Measurements from ENCODE around the gene GOT2.
"Not testable (repeated sequence)": the region's sequence is repeated elsewhere in the genome, so short reads cannot be mapped to it uniquely, and the experiment has no call there.

GOT2 gene

DNA sequence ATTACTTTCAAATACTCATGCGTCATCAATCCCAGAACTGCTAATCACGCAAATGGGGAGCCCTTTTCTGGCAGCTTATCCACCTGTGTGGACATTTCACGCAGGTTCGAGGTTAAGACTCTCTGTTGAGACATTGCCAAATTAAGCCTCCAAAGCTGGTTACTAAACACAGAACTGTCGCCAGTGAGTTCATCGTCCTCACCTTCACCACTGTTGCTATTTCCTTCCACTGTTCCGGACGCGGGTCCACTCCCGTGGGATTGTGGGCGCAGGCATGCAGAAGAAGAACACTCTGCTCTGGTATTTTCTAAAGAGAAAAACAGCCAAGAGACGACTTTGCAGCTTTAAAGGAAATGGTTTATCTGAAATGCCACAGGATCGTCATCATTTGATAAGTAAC, 16.1 kb downstream of the GOT2 start:
- DNase-seq (ENCODE audit: low read depth), result no peak

DNA sequence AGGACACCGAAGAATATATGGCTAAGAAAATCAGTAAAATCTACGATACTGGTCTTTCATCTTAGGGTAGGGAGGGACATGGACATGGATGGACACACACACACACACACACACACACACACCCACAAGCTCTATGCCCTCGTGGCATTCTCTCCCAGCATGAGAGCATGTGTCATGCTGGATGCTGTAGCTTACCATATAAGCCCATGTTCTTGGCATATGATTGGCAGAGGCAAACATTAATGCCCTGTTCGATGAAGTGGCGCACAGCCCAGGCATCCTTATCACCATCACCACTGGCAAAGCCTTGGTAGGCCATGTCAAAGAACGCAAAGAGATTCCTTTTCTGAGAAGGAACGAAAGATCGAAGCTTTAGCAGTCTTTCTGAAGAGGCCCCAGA, 17.6 kb downstream of the GOT2 start:
- no peak for DNase-seq (ENCODE audit: low read depth)

DNA sequence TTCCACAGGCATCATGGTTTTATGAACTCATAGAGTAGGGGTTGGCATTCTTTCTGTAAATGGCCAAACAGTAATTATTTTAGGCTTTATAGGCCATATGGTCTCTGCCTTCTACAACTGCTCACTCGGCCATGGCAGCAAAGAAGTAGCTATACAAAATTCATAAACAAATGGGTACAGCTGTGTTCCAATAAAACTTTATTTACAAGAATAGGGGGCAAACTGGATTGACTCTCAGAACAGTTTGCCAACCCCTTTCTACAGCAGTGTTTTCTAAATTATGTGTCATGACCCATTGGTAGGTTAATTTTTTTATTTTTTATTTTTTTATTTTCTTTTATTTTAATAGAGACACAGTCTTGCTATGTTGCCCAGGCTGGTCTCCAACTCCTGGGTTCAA, 20.4 kb downstream of the GOT2 start:
- no peak for DNase-seq (ENCODE audit: low read depth)

DNA sequence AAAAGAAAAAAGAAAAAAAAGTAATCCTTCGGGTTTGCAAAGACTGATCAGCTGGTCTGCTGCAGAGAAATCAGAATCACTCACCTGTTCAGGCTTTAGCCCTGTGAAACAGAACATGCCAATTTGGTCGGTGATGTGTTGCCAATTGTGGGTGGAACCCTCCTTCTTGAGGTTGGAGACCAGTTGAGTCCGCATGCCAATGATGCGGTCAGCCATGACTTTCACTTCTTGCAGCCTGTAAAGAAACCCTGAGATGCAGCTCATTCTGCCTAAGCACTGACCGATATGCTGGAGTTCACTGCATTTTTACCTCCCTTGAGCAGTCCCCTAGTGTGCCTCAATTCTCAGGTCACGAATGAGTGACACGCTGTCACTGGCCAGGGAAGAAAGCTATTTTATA, 24.8 kb downstream of the GOT2 start:
- DNase-seq (ENCODE audit: low read depth), result no peak

DNA sequence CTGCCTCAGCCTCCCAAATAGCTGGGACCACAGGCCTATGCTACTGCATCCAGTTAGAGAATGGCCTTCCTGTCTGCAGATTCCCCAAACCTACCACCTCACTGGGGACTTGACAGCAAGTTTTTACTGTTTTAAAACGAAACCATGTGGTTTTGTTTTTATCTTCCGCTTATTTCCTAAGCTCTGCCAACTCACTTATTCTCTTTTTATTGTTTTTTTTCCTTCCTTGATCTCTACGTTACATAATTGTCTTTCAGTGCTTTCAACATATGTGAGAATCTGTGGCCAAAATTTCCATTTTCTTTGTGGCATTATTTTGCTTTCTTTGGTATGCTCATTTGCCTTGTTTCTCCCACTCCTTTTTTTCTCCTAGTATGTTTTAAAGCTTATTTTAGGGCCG, 35.0 kb downstream of the GOT2 start:
- DNase-seq (ENCODE audit: low read depth), result no peak

DNA sequence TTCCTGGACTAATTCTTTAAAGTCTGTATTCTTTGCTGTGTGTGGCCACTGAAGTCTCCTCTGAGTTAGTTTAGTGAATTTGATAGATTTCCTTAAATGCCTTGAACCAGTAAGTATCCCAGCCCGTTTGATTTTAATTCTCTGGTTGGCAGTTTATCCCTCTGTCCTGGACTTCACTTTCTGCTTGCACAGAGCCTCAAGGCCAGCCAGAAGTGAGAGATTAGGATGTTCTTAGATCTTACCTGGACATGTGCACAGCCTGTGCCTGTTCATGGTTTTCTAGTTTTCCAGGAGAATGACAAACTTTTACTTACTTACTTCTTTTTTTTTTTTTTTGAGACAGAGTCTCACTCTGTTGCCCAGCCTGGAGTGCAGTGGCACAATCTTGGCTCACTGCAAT, 38.7 kb downstream of the GOT2 start:
- no peak for DNase-seq (ENCODE audit: low read depth)

DNA sequence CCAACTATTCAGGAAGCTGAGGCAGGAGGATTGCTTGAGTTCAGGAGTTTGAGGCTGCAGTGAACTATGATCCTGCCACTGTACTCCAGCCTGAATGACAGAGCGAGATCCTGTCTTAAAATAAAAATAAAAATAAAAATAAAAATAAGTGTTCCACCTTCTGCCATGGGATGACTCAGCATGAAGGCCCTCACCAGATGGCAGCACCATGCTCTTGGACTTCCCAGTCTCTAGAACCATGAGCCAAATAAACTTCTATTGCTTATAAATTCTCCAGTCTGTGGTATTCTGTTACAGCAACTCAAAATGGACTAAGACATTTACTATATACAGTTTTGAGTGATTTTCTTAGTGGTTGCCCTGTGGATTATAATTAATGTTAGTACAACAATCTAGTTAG, 41.7 kb downstream of the GOT2 start:
- no peak for DNase-seq (ENCODE audit: low read depth)

DNA sequence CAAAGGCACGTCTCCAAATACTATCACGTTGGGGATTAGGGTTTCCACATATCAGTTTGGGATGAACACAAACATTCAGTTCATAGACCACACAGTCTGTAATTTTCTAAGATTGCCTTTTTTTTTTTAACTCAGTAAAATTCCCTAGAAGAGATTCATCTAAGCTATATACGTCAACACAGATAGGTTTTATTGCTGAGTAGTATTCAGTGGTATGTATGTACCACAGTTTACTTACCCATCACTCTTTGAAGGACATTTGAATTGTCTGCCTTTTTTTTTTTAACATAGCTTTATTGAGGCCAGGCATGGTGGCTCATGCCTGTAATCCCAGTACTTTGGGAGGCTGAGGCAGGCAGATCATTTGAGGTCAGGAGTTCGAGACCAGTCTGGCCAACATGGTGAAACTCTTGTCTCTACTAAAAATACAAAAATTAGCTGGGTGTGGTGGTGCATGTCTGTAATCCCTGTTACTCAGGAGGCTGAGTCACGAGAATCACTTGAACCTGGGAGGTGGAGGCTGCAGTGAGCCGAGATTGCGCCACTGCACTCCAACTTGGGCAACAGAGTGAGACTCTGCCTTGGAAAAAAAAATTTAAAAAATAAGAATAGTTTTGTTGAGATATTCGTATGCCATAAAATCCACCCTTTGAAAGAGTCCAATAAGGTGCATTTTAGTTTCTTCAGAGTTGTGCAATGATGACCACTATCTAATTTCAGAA, 47.0 kb downstream of the GOT2 start:
- not testable (repeated sequence) for DNase-seq (ENCODE audit: low read depth)

DNA sequence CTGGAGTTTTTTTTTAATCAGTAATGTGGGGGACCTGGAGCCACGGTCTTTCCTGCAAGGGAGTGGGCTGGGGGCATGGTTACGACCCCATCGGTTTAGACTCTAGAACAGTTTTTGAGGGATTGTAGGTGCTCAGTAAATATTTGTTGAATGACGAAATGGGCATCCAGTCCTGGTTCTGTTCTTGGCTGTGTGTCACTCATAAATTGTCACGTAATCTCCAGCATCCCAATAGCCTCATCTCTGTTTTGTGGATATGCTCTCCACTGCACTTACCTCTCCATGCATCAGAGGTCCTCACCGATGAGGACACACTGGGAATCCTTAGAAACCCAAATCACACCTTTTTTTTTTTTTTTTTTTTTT, 49.0 kb downstream of the GOT2 start:
- DNase-seq (ENCODE audit: low read depth), result no peak

DNA sequence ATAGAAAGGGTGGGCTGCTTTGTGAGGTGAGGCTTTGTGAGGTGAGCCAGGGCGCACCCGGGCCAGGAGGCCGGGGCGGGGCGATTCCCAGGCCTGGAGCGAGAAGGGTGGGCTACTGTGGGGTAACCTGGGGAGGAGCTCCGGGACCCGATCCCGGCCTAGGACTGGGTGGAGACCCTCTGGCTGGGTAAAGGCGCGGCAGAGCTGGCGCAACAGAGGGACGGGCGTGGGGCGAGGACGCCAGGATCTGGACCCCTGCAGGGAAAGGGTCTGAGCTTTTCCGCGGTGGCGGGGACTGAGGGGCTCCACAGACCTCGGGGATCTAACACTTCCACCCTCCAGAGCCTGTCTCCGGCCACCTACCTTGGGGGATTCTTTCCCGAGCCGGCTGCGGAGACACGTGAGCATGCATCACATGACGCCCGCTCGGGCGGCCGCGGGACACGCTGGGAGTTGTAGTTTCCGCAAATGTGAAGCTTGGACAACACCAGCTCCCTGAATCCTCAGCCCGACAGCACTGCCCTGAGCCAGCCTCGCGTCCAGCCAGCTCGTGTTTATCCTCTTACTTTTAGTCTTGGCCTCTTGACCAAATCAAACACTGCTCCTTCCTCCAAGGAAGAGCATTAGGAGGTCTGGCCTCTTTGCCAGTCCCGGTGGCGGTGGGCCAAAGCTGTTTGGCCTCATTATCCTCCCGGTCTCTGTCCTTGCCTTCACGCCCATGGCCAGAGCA, 49.6 kb downstream of the GOT2 start, which contains the start of gene SLC38A7:
Gene SLC38A7 (minus strand): TSS at position 417 of the 730 bp plus-strand sequence. CDS start 4,644 bp downstream, outside the sequence.
- peak; percentile 57 for DNase-seq (ENCODE audit: low read depth)

DNA sequence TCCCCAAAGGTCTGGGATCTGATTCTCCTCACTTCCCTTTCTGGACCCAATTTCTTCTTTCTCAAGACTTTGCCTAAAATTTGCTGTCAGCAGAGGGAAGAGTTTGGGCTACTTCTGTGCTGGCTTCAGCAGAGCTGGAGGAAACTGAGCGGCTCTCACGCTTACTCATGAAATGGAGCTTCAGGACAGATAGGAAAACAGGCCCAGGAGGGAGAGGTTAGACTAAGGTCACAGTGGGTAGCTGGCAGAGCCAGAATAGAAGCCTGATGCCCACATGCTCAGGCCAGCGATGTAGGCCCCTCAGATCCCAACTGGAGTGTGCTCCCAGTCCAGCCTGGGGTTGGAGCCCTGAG, 50.1 kb downstream of the GOT2 start:
- DNase-seq (ENCODE audit: low read depth), result no peak

DNA sequence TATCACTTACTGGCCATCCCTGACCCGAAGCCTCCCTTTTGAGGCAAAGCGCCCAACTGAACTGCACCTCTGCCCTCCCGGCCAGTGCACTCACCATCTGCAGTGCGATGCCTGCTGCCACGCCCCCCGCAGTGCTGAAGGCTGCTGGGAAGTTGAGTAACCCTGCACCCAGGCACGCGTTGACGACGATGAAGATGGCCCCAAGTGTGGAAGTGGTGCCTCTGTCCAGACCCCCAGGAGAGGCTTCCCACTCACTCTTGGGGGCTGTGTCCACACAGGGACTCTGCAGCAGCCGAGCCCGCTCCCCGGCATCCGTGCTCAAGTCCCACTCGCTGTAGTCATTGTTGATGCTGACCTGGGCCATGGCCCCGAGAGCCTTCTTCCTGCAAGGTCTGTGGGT, 54.4 kb downstream of the GOT2 start:
- no peak for DNase-seq (ENCODE audit: low read depth)

DNA sequence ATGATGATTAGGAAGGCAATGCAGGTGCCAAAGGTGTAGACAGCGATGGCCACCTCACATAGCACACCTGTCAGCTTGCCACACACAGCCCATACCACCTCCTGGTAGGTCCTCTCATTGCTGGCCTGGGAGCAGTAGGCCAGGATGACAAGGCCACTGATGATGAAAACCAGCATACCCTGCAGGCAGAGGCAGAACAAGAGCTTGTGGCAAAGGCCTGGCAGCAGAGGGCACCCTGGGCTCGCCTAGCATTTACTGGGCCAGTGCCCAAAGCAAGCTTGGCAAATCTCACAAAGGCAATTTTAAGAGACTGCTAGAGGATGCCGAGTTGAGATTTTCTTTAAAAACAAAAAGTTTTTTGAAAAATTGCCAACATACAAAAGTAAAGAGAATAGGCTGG, 55.4 kb downstream of the GOT2 start:
- DNase-seq (ENCODE audit: low read depth), result no peak

DNA sequence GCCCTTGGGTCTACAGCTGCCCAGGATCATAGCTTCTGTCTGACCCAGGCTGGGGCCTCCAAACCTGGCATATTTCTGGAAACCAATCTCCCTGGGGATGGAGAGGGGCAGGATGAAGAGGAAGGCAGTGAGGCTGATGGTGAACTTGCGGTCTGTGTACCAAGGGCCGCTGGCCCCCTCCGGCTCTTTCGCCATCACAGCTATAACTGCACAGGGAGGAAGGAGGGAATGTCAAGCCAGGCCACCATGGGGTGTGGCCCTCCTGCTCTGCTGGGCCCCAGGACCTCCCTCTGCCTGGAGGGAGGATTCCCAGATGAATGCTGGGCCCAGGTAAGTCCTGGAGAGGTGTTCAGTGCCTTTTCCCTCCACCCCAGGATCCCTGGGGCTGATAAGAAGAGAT, 55.8 kb downstream of the GOT2 start:
- no peak for DNase-seq (ENCODE audit: low read depth)

DNA sequence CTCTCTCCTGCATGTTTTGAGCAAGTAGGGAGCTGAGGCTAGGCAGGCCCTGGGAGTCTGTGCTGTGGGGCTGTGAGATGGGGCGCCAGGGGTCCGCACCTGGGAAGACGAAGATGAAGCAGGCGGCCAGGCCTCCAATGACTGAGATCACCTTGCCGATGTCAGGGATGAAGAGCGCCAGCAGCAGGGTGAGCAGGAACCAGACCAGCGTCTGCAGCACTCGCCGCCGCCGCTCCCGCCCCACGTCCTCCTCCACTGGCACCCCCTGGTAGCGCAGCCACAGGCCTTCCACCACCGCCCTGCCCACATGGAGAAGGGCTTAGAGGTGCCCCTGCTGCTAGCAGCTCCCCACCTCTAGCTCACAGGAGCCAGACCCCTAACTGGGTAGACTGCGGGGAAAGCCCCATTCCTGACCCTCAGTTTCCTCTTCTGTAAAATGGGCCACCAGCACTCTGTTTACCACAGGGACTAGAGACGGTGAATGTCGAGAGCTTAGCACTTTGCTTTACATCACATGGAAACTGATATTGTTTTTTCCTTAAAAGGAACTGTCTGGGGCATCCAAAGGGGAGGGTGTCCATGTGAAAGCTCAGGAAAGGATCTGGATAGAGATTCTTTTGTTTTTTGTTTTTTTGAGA, 63.1 kb downstream of the GOT2 start:
- DNase-seq (ENCODE audit: low read depth), result no peak

DNA sequence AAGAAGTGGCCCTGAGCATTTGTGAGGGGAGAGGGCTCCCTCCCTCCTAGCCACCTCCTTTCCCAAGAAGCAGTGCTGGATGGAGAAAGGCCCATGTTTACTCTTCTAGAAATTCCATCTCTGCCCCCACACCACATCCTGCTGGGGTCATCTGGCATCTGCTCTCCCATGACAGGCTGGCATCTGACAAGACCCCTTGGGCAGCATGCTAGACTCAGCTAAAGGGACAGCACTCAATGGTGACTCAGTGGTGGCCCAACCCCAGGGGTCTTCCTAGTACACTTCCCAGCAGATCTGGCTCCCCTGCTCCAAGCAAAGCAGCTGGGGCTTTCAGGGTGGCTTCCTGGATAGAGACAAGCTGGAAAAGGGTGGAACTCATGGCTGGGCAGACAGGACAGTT, 63.9 kb downstream of the GOT2 start:
- DNase-seq (ENCODE audit: low read depth), result no peak

DNA sequence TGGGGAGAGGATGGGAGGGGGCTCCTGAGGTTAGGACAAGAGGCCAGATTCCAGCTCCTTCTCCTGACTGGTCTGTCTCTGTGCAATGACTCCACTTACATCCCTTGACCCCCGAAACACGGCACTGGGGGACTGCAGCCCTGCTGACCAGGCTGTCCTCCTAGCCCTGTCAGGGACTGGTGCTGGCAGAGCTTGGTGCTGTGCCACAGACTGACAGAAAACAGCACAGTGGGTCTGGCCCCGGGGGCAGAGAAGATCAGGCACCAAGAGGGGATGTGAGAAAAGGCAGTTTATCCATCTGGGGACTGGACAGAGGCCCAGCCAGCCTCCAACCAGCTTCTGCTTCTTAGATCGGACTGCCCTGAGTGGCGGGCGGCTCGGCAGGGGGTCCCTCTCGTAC, 68.9 kb downstream of the GOT2 start:
- DNase-seq (ENCODE audit: low read depth), result no peak

DNA sequence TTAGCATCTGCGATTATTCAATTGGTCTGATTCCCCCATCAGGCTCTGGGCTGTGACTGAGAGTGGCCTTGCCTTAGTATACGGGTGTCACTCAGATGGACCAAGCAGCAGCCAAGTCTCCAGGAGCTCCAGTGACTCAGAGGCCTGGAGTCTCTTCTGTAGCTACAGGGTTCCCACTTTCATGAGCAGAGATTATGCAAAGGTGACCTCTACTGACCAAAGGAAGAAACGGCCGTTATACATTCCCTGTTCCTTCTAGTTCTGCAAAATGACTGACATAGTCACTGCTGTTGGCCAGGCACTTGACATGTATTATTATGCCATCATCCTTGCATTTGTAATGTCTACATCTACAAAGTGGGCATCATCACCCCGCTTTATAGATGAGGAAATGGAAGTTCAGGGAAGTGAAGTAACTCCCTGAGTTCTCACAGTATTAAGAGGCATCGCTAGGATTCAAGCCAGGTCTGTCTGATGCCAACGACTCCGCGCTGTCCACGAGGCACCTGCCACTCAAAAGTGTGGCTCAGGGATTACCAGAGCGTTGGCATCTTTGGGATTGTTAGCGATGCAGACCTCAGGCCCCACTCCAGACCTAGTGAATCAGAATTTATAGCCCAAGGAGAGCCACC, 72.8 kb downstream of the GOT2 start:
- no peak for DNase-seq (ENCODE audit: low read depth)

DNA sequence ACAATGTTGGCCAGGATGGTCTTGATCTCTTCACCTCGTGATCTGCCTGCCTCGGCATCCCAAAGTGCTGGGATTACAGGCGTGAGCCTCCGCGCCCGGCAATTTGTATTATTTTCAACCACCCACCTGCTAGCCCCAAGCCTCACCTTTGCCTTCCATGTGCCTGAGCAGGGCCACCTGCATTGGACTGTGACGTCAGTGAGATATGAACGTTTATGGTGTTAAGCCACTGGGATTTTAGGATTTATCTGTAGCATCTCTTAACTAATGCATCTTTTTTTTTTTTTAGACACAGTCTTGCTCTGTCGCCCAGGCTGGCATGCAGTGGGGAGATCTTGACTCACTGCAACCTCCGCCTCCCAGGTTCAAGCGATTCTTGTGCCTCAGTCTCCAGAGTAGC, 74.2 kb downstream of the GOT2 start:
- DNase-seq (ENCODE audit: low read depth), result not testable (repeated sequence)

DNA sequence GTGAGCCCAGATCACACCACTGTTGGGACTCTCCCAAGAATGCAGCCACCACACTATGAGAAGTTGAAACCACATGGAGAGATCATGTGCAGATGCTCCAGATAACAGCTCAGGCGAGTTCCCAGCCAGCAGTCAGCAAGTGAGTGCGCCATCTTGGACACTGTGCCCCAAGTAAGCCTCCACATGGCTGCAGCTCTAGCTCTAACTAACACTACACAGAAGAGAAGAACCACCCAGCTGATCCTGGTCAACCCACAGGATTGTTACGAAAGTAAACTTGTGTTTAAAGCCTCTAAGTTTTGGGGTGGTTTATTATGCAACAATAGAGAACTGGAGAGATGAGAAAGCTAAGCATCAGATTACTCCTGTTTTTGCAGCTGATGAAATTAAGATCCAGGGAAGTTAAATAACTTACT, 75.3 kb downstream of the GOT2 start:
- no peak for DNase-seq (ENCODE audit: low read depth)
